Activated CD4-positive, alpha-beta T cell treated with anti-CD3 and anti-CD28 coated beads for 4 hours (primary cell): ENCODE results near the gene DEPDC1B.
"Not testable (repeated sequence)": the region's sequence is repeated elsewhere in the genome, so short reads cannot be mapped to it uniquely, and the experiment has no call there.

Experiments used
- DNase-seq, 2 donors: peaks; one replicate each; pipeline ENCODE4 v3.0.0-alpha.2; 2020

Gene DEPDC1B, protein sequence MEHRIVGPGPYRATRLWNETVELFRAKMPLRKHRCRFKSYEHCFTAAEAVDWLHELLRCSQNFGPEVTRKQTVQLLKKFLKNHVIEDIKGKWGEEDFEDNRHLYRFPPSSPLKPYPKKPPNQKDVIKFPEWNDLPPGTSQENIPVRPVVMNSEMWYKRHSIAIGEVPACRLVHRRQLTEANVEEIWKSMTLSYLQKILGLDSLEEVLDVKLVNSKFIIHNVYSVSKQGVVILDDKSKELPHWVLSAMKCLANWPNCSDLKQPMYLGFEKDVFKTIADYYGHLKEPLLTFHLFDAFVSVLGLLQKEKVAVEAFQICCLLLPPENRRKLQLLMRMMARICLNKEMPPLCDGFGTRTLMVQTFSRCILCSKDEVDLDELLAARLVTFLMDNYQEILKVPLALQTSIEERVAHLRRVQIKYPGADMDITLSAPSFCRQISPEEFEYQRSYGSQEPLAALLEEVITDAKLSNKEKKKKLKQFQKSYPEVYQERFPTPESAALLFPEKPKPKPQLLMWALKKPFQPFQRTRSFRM

DNA sequence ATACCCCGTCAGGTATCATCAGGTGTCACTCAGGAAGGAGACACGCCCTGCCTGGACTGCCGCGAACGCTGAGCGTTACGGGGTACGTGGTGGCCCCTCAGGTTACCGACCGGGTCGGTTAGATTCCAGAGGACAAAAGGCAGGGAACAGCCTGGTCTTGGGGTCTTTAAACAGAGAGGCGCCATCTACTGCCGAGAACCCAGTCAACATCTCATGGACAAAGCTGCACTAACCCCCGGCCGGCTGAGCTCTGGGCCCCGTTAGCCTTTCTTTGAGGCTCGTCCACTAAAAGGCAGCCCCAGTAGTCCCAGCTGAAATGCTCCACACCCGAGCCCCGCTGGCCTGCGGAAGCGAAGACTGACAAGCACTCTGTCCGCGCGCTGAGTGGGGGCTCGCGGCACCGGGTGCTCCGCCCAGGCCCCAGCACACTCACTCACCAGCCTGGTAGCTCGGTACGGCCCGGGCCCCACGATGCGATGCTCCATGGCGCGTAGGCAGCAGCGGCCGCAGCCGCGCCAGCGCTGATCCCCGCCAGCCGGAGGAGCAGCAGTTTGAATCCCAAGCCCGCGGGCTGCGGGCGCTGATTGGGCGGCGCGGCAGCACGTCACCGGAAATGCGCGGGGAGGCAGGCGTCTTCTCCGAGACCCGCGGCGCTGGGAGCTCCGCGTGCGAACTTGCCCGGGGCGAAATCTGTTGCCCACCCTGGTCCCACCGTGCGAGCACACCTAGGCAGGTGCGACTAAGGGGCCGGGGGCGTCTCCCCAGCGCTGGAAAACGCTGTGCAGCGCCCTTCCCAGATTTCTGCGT is at the start of gene DEPDC1B:
Gene DEPDC1B (minus strand): TSS at position 558 of the 807 bp plus-strand sequence. CDS start 73 bp downstream, at position 485.
- DNase-seq = peak; percentile 79 to 80

DNA sequence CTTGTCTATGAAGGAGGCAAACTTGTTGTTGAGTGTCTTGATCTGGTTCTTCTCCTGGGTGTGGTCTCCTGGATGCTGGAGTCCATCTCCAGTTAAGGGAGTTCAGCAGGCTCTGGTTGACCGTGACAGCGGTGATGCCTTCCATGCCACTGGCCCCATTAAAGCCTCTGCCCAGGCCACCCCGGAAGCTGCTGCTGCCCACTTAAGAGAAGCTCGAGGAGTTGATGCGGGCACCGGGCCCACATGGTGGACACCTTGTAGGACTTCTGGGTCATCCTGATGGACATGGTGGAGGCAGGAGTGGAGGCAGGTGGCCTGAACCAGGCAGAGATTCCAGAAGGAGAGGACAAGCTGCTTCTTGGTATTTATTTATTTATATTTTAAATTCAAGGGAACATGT is 44.7 kb upstream of the DEPDC1B start:
- DNase-seq = no peak

DNA sequence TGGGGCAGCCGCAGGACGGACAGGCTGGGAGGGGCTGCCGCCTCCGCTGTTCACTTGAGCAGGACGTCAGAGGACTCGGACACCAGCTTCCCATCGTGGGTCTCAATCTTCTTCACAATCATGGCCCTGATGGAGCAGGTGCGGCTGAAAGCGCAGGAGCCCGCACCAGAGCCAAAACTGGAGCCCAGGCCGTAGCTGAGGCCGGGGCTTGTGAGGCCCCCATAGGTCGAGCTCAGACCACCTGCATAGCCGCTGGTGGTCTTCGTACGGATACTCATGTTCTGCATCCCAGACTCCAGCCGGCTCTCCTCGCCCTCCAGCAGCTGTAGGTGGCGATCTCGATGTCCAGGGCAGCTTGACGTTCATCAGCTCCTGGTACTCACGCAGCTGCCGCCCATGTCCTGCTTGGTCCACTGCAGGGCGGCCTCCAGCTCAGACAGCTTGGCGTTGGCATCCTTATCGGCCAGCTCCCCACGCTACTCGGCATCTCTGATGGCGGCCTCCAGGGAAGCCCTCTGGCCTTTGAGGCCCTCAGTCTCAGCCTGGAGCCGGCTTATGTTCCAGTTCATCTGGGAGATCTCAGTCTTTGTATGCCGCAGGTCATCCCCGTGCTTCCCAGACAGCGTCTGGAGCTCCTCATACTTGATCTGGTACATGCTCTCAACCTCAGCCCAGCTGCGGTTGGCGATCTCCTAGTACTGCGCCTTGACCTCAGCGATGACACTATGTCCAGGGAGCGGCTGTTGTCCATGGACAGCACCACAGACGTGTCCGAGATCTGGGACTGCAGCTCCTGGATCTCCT is 43.7 kb upstream of the DEPDC1B start:
- DNase-seq = no peak

DNA sequence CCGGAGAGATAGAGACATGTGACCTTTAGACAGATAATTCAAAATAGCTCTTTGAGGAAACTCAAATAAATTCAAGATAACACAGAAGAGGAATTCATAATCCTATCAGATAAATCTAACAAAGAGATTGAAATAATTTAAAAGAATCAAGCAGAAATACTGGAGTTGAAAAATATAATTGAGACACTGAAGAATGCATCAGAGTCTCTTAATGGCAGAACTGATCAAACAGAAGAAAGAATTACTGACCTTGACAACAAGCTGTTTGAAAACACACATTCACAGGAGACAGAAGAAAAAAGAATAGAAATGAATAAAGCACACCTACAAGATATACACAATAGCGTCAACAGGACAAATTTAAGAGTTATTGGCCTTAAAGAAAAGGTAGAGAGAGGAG is 40.4 kb upstream of the DEPDC1B start:
- no peak for DNase-seq

DNA sequence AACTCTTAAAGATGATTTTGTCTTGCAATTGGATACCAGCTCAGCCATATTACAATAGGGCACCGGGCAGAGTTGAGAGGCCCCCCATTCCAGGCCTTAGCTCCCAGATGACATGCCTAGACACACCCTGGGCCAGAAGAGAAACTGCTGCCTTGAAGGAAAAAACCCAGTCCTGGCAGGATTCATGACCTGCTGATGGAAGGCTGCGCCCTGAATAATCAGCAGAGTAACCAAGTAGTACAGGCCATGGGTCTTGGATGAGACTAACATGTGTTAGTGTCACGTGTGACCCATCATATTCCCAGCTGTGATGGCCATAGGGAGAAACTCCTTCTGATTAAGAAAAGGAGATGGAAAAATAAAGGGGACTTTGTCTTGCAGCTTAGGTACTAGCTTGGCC is 39.0 kb upstream of the DEPDC1B start:
- DNase-seq = no peak

DNA sequence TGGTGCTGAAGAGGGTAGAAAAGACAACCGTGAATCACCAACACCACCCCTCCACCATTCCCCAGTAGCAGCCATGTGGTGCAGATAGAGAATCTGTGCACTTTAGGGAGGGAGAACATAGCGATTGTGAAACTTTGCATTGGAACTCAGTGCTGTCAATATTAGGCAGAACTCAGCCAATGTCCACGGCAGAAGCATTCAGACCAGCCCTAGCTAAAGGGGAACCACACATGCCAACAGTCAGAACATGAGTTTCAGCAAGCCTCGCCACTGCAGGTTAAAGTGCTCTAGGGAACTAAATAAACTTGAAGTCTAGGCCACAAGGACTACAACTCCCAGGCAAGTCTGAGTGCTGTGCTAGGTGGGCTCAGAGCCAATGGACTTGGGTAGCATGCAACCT is 38.5 kb upstream of the DEPDC1B start:
- DNase-seq = no peak

DNA sequence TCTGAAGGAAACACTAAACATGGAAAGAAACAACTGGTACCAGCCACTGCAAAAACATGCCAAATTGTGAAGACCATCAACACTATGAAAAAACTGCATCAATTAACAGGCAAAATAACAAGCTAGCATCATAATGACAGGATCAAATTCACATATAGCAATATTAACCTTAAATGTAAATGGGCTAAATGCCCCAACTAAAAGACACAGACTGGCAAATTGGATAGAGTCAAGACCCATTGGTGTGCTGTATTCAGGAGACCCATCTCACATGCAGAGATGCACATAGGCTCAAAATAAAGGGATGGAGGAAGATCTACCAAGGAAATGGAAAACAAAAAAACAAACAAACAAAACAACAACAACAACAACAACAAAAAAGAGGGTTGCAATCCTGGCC is 30.9 kb upstream of the DEPDC1B start:
- not testable (repeated sequence) for DNase-seq

DNA sequence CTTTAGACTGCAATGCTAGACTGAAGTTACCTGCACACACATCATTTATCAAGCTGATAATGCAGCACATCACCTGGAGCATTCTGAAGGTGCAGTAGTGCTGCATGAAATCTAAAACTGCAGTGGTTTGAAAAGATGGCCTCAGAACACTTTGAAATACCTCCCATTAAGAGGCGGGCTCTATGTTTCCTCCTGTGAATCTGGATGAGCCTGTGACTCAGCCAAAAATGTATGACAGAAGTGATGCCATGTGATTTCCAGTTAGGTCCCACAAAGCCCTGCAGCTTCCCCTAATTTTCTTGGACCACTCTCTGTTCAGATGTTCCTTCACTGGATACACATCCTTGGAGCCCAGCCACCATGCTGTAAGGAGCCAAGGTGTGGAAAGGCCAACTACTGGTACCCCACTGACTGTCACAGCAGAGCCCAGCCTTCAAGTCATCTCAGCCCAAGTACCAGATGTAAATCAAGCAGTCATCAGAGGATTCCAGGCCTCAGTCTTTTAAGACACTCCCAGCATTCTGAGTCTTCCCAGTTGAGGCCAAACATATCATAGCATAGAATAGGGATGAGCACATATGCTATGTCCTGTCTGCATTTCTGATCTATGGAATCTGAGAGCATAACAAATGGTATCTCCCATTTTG is 27.2 kb upstream of the DEPDC1B start:
- no peak for DNase-seq

DNA sequence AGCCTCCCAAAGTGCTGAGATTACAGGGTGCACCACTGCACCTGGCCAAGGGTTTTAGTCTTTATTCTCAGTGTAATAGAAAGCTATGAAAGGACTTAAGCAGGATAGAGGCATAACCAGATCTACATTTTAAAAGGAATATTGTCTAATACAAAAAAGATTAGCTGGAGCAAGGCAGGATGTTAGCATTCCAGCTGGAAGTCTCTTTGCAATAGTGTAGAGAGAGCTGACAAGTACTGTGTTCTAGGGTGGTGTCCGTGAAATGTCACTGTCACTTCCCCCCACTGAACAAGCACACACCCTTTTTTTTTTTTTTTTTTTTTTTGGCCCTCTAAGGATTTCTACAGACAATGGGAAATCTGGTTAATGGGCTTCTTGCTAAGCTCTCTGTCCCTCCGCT is 24.2 kb upstream of the DEPDC1B start:
- no peak for DNase-seq

DNA sequence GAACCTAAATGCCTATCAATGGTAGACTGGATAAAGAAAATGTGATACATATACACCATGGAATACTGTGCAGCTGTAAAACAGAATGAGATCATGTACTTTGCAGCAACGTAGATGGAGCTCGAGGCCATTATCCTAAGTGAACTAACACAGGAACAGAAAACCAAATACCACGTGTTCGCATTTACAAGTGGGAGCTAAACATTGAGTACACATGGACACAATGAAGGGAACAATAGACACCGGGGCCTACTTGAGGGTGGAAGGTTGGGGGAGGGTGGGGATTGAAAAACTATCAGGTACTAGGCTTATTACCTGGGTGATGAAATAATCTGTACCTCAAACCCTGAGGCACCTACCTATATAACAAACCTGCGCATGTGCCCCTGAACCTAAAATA is 22.4 kb upstream of the DEPDC1B start:
- DNase-seq = no peak

DNA sequence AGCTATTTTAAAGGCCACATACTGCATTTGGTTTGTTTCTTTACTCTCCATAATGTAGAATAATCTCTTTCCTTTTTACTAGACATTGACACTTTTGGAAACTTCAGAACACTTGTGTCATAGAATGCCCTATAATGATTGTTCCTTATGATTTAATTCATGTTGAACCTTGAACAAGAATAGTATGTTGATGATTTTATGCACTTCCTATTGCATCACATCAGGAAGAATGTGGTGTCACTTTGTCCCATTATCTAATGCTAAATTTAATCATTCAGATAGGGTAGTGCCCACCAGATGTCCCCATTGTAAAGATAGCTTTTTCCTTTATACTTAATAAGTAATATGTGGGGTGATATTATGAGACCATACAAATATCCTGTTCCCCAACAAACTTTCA is 19.4 kb upstream of the DEPDC1B start:
- no peak for DNase-seq

DNA sequence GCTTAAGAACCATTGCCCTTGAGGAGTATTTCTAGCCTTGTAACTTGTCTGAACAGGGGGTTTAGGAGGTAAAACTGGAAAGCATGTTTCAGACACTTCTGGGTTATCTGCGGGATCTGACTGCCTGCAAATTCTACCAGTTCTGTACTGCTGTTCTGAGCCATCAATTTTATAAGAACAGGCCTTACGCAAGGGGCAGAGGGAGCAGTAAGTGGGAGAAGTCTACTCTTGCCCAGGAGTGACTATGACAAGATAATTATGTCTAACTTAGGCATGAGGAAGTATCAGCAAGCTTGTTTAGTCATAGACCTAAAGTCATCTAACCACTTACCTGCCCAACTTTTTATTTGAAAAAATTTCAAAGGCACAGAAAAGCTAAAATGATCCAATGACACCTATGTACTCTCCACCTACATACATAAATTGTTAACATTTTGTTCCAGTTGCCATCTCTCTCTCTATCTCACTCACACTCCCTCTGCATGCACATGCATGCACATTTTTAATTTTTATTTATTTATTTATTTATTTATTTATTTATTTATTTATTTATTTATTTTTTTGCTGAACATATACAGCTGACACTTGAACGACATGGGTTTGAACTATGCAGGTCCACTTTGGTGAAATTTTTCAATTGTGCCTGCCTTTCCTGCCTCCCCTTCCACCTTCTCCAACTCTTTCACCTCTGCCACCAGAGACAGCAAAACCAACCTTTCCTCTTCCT is 18.4 kb upstream of the DEPDC1B start:
- no peak for DNase-seq

DNA sequence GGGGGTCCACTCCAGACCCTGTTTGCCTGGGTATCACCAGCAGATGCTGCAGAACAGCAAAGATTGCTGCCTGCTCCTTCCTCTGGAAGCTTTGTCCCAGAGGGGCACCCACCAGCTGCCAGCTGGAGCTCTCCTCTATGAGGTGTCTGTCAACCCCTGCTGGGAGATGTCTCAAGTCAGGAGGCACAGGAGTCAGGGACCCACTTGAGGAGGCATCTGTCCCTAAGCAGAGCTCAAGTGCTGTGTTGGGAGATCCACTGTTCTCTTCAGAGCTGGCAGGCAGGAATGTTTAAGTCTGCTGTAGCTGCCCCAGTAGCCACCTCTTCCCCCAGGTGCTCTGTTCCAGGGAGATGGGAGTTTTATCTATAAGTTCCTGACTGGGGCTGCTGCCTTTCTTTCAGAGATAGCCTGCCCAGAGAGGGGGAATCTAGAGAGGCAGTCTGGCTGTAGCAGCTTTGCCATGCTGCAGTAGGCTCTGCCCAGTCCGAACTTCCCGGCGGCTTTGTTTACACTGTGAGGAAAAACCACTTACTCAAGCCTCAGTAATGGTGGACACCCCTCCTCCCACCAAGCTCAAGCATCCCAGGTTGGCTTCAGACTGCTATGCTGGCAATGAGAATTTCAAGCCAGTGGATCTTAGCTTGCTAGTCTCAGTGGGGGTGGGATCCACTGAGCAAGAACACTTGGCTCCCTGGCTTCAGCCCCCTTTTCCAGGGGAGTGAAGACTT is 15.4 kb upstream of the DEPDC1B start:
- not testable (repeated sequence) for DNase-seq

DNA sequence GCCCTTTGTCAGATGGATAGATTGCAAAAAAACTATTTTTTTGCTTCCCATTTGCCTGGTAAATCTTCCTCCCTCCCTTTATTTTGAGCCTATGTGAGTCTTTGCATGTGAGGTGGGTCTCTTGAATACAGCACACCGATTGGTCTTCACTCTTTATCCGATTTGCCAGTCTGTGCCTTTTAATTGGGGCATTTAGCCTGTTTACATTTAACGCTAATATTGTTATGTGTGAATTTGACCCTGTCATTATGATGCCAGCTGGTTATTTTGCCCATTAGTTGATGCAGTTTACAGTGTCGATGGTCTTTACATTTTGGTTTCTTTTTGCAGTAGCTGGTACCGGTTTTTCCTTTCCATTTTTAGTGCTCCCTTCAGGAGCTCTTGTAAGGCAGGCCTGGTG is 13.0 kb upstream of the DEPDC1B start:
- no peak for DNase-seq

DNA sequence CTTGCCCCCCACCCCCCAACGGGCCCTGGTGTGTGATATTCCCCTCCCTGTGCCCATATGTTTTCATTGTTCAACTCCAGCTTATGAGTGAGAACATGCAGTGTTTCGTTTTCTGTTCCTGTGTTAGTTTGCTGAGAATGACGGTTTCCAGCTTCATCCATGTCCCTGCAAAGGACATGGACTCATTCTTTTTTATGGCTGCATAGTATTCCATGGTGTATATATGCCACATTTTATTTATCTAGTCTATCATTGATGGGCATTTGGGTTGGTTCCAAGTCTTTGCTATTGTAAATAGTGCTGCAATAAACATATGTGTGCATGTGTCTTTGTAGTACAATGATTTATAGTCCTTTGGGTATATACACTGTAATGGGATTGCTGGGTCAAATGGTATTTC is 11.9 kb upstream of the DEPDC1B start:
- DNase-seq = not testable (repeated sequence)

DNA sequence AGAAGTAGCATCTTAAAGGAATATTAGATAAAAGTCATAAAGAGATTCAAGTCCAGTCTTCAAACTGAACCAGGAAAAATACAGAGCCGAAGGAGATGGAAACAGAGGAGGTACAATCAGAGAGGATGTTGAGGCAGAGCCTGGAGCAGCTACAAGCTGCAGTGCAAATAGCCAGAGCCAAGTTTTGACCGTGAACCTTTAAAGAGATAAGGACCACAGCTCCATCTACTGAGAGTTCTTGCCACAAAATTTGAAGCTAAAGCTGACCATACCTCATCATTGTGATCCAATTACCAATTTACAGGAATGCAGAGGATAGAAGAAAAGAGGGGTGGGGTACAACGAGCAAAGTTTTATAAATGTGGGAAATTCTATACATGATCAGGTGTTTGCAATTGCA is 10.4 kb upstream of the DEPDC1B start:
- DNase-seq = no peak

DNA sequence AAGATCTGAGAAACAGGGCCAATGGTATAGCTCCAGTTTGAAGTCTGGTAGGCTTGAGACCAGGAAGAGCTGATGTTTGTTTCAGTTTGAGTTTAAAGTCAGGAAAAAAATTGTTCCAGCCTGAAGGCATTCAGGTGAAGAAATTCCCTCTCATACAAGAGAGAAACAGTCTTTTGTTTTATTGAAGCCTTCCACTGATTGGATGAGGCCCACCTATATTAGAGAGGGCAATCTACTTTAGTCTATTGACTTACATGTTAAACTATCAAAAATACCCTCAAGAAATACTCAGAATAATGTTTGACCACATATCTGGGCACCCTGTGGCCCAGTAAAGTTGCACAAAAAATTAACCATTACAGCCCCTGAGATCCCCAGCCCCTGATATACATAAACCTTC is 5.2 kb upstream of the DEPDC1B start:
- no peak for DNase-seq

DNA sequence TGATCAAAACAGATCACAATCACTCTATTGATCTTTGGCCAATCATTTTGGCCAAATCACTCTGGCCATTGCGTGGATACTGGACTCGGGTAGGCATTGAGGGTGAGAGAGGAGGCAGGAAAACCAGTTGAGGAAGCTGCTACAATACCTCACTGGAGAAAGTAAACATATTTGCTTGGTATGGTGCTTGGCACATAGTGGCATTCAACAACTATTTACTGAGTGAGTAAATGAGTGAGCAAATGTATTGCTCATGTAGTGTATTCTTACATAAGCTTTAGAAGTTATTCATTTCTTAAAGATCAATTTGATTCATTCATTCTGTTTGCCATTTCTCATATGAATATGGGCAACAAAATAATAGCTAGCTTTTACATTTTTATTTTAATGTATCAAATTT is 4.0 kb upstream of the DEPDC1B start:
- no peak for DNase-seq

DNA sequence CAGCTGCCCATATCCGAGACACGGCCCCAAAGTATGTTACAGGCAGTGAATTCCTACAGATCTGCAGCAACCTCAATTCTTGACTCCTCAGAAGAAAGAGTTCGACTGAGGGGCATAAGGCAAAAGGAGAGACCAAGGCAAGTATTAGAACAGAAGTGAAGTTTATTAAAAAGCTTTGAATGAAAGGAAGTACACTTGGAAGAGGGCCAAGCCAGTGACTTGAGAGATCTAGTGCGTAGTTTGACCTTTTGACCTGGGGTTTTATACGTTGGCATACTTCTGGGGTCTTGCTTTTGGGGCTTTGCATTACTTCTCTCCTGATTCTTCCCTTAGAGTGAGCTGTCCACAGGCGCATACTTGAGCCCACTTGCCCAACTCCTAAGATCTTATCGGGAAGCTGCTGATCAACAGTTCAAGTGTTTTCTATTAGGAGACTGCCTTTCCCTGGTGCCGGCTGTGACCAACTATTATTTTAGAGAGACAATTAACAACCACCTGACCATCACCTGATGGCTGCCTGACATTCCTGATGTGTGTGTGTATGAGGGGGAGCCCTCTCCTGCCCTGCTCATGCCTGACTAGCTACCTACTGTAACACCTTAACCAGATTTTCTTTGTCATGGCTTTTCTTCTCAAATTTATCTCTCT is 1.5 kb upstream of the DEPDC1B start:
- no peak for DNase-seq

DNA sequence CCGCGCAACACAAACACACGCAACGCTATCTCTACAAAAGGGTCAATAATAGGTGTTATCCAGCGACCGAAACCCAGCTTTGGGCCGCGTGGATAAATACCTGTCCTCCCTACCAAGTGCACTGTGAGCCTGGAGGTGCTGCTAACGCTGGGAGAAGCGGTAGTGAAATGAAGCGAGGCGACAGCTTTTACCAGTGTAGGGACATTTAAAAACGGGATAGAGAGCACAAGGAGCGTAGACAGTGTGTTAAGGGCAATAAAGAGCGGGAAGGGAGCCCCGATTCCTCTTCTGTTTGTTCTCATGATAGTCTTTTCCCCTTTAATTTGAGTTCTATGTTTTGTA is 421 bp upstream of the DEPDC1B start:
- peak in 1 of 2 donors; percentile 10 for DNase-seq

DNA sequence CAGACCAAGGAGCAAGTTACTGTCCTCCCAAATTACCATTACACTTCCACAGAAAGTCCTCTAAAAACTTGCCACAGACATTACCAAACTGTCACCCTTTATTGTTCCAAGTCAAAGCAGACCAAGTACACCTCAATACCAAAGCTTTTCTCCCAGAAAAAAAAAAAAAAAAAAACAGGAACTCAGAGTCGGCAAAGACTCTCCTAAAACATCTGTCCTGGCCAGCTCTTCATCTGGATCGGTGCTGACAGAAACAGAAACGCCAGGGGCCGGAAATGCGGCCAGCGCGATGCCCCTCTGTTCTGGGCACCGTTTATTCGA is 718 bp downstream of the DEPDC1B start:
- no peak for DNase-seq
